ENCODE data around the gene RTN4. TPM values are rescaled to one million over a fixed set of nuclear protein-coding genes. Genes with fewer than 3 reads are reported as not detected.

The RTN4 gene
- total RNA-seq, 2 donors from 2014 or later, result 180 to 225 TPM

- no peak for DNase-seq
- Mint-ChIP-seq H3K4me1 (peaks cover 12% of the 10 kb centered on the region), H3K36me3 (ENCODE audit: low read depth) (peaks cover 2% of the 10 kb centered on the region), H3K27me3 (ENCODE audit: insufficient read depth) (no peaks in the 10 kb centered on the region), H3K9me3 (peaks cover 19% of the 10 kb centered on the region), H3K4me3 (no peak overlapping the region), H3K27ac (no peak overlapping the region)
- Histone ChIP-seq H3K9ac (ENCODE audit: extremely low read depth, low read length, poor library complexity, severe bottlenecking) (no peak overlapping the region), H3K9me3 (ENCODE audit: control insufficient read depth, low read length) (peaks cover 7% of the 10 kb centered on the region), H3K36me3 (ENCODE audit: control insufficient read depth, insufficient read depth, low read length) (no peaks in the 10 kb centered on the region), H3K4me1 (ENCODE audit: control insufficient read depth, insufficient read depth, low read length) (peaks cover 5% of the 10 kb centered on the region), H3K27me3 (ENCODE audit: control insufficient read depth, insufficient read depth, low read length, poor library complexity, severe bottlenecking) (no peaks in the 10 kb centered on the region), H3K4me3 (ENCODE audit: low read length) (no peak overlapping the region), H3K27ac (ENCODE audit: low read depth, low read length) (peak overlapping the region; percentile 16)
- no peak for TF ChIP-seq CTCF (conservative IDR thresholded peaks at IDR 0.05)
- WGBS, 2 experiments (ENCODE audit: insufficient coverage in 1 of 2, insufficient read length in 1 of 2), result 95 to 96% methylated on average over 12 to 15 of the region's 15 CpGs
Observed at GRCh38 chr2:54941248-54941984, 108.8 kb downstream of the RTN4 start.

GRCh38 chr2:54940723-54941122, 109.5 kb downstream of the RTN4 start:
- peaks cover 5% of the 10 kb centered on the region for H3K4me1 Mint-ChIP-seq
- Histone ChIP-seq H3K4me3 (ENCODE audit: low read length) (no peak overlapping the region), H3K27me3 (ENCODE audit: control insufficient read depth, insufficient read depth, low read length, poor library complexity, severe bottlenecking) (no peaks in the 10 kb centered on the region), H3K9ac (ENCODE audit: extremely low read depth, low read length, poor library complexity, severe bottlenecking) (no peak overlapping the region), H3K9me3 (ENCODE audit: control insufficient read depth, low read length) (peaks cover 7% of the 10 kb centered on the region), H3K4me1 (ENCODE audit: control insufficient read depth, insufficient read depth, low read length) (peaks cover 3% of the 10 kb centered on the region), H3K27ac (ENCODE audit: low read depth, low read length) (no peak overlapping the region), H3K36me3 (ENCODE audit: control insufficient read depth, insufficient read depth, low read length) (no peaks in the 10 kb centered on the region)
- H3K36me3 Mint-ChIP-seq (ENCODE audit: low read depth), result peaks cover 2% of the 10 kb centered on the region
- TF ChIP-seq CTCF (conservative IDR thresholded peaks at IDR 0.05), result no peak
- no peak for DNase-seq
- WGBS, 2 experiments (ENCODE audit: insufficient coverage in 1 of 2, insufficient read length in 1 of 2), result 80 to 91% methylated on average over 3 of the region's 3 CpGs
- no peaks in the 10 kb centered on the region for H3K27me3 Mint-ChIP-seq (ENCODE audit: insufficient read depth)
- H3K9me3 Mint-ChIP-seq, result peaks cover 18% of the 10 kb centered on the region
- H3K27ac Mint-ChIP-seq, result no peak overlapping the region
- no peak overlapping the region for H3K4me3 Mint-ChIP-seq

- DNase-seq, result no peak
- H3K9me3 ChIP-seq (ENCODE audit: control insufficient read depth, low read length), result peaks cover 7% of the 10 kb centered on the region
- H3K36me3 ChIP-seq (ENCODE audit: control insufficient read depth, insufficient read depth, low read length), result no peaks in the 10 kb centered on the region
- no peaks in the 10 kb centered on the region for H3K4me1 Mint-ChIP-seq
- no peak overlapping the region for H3K27ac Mint-ChIP-seq
- H3K36me3 Mint-ChIP-seq (ENCODE audit: low read depth), result no peaks in the 10 kb centered on the region
- H3K27me3 Mint-ChIP-seq (ENCODE audit: insufficient read depth), result no peaks in the 10 kb centered on the region
- H3K4me1 ChIP-seq (ENCODE audit: control insufficient read depth, insufficient read depth, low read length), result no peaks in the 10 kb centered on the region
- H3K4me3 ChIP-seq (ENCODE audit: low read length), result no peak overlapping the region
- WGBS, 2 experiments (ENCODE audit: insufficient coverage in 1 of 2, insufficient read length in 1 of 2), result 92 to 96% methylated on average over 2 to 7 of the region's 7 CpGs
- no peak overlapping the region for H3K27ac ChIP-seq (ENCODE audit: low read depth, low read length)
- no peak overlapping the region for H3K4me3 Mint-ChIP-seq
- H3K9me3 Mint-ChIP-seq, result peaks cover 12% of the 10 kb centered on the region
- no peak for TF ChIP-seq CTCF (conservative IDR thresholded peaks at IDR 0.05)
- H3K27me3 ChIP-seq (ENCODE audit: control insufficient read depth, insufficient read depth, low read length, poor library complexity, severe bottlenecking), result no peaks in the 10 kb centered on the region
- no peak overlapping the region for H3K9ac ChIP-seq (ENCODE audit: extremely low read depth, low read length, poor library complexity, severe bottlenecking)
Observed at GRCh38 chr2:54939446-54940118, 110.7 kb downstream of the RTN4 start.
